Measurements from ENCODE around the gene CDK8. TPM values are rescaled to one million over a fixed set of nuclear protein-coding genes. Genes with fewer than 3 reads are reported as not detected.

CDK8 gene
- total RNA-seq, 2 experiments from 2014 or later, result 16.8 to 22.3 TPM

GRCh38 chr13:26400545-26400944 lies 146.6 kb downstream of the CDK8 start:
- H3K79me2 ChIP-seq (ENCODE audit: insufficient read depth, low read depth, low read length), result no peaks in the 10 kb centered on the region
- H3K4me2 ChIP-seq (ENCODE audit: low read length), result no peak overlapping the region
- H3K4me3 ChIP-seq (ENCODE audit: low read depth, low read length, poor library complexity, severe bottlenecking), result no peak overlapping the region
- BruUV-seq (replicated peaks), result no TSS peak
- no peaks in the 10 kb centered on the region for H3K9me3 ChIP-seq (ENCODE audit: low read length)
- no peak for DNase-seq (ENCODE audit: low spot score)
- no peaks in the 10 kb centered on the region for H3K4me1 ChIP-seq (ENCODE audit: insufficient read depth, low read length, poor library complexity, severe bottlenecking)
- H4K20me1 ChIP-seq (ENCODE audit: insufficient read depth, low read length), result no peaks in the 10 kb centered on the region
- no peaks in the 10 kb centered on the region for H3K9me2 ChIP-seq (ENCODE audit: insufficient read depth, low read length)
- ChIA-PET POLR2A (interaction anchor here (1.1 kb wide), 1 partner anchor 10 kb away, joined by 4 read pairs; no protein-coding TSS in a partner anchor), CTCF (ENCODE audit: unreplicated experiment) (interaction anchor here (0.5 kb wide), 1 partner anchor 8 kb away, joined by 4 read pairs; no protein-coding TSS in a partner anchor)
- intact Hi-C loops (cut with micrococcal nuclease; ENCODE audit: unreplicated experiment), result loop anchor here (10.0 kb wide), 1 partner anchor 216 kb away; no protein-coding TSS in a partner anchor
- TF ChIP-seq EZH2phosphoT487 (IDR thresholded peaks at IDR 0.05; ENCODE audit: borderline replicate concordance, low read depth, low read length) (no peak), CTCF (conservative IDR thresholded peaks at IDR 0.05; ENCODE audit: low read length) (no peak)
- no peak overlapping the region for H2AFZ ChIP-seq (ENCODE audit: low read length)
- no peak overlapping the region for H3K27ac ChIP-seq (ENCODE audit: low read depth, low read length, poor library complexity, severe bottlenecking)
- H3K36me3 ChIP-seq (ENCODE audit: insufficient read depth, low read length), result peaks cover 11% of the 10 kb centered on the region

GRCh38 chr13:26401069-26401468 lies 147.1 kb downstream of the CDK8 start:
- intact Hi-C loops (cut with micrococcal nuclease; ENCODE audit: unreplicated experiment), result loop anchor here (10.0 kb wide), 1 partner anchor 216 kb away; no protein-coding TSS in a partner anchor
- ChIA-PET CTCF (ENCODE audit: unreplicated experiment) (no interaction called here), POLR2A (interaction anchor here (1.1 kb wide), 1 partner anchor 10 kb away, joined by 4 read pairs; no protein-coding TSS in a partner anchor)
- Histone ChIP-seq H2AFZ (ENCODE audit: low read length) (no peak overlapping the region), H3K4me2 (ENCODE audit: low read length) (no peak overlapping the region), H3K9me3 (ENCODE audit: low read length) (no peaks in the 10 kb centered on the region), H3K27ac (ENCODE audit: low read depth, low read length, poor library complexity, severe bottlenecking) (no peak overlapping the region), H3K9me2 (ENCODE audit: insufficient read depth, low read length) (no peaks in the 10 kb centered on the region), H3K79me2 (ENCODE audit: insufficient read depth, low read depth, low read length) (no peaks in the 10 kb centered on the region), H3K4me1 (ENCODE audit: insufficient read depth, low read length, poor library complexity, severe bottlenecking) (no peaks in the 10 kb centered on the region), H3K36me3 (ENCODE audit: insufficient read depth, low read length) (peaks cover 11% of the 10 kb centered on the region), H3K4me3 (ENCODE audit: low read depth, low read length, poor library complexity, severe bottlenecking) (no peak overlapping the region), H4K20me1 (ENCODE audit: insufficient read depth, low read length) (no peaks in the 10 kb centered on the region)
- DNase-seq (ENCODE audit: low spot score), result no peak
- TF ChIP-seq EZH2phosphoT487 (IDR thresholded peaks at IDR 0.05; ENCODE audit: borderline replicate concordance, low read depth, low read length) (no peak), CTCF (conservative IDR thresholded peaks at IDR 0.05; ENCODE audit: low read length) (no peak)
- no TSS peak for BruUV-seq (replicated peaks)

- no TSS peak for BruUV-seq (replicated peaks)
- H2AFZ ChIP-seq (ENCODE audit: low read length), result no peak overlapping the region
- intact Hi-C loops (cut with micrococcal nuclease; ENCODE audit: unreplicated experiment), result loop anchor here (10.0 kb wide), 1 partner anchor 217 kb away; no protein-coding TSS in a partner anchor
- no peaks in the 10 kb centered on the region for H4K20me1 ChIP-seq (ENCODE audit: insufficient read depth, low read length)
- peaks cover 11% of the 10 kb centered on the region for H3K36me3 ChIP-seq (ENCODE audit: insufficient read depth, low read length)
- no peaks in the 10 kb centered on the region for H3K9me2 ChIP-seq (ENCODE audit: insufficient read depth, low read length)
- H3K4me2 ChIP-seq (ENCODE audit: low read length), result no peak overlapping the region
- no peak for DNase-seq (ENCODE audit: low spot score)
- H3K27ac ChIP-seq (ENCODE audit: low read depth, low read length, poor library complexity, severe bottlenecking), result no peak overlapping the region
- H3K4me1 ChIP-seq (ENCODE audit: insufficient read depth, low read length, poor library complexity, severe bottlenecking), result no peaks in the 10 kb centered on the region
- CTCF ChIA-PET (ENCODE audit: unreplicated experiment), result no interaction called here
- no peaks in the 10 kb centered on the region for H3K9me3 ChIP-seq (ENCODE audit: low read length)
- no peak overlapping the region for H3K4me3 ChIP-seq (ENCODE audit: low read depth, low read length, poor library complexity, severe bottlenecking)
- no peaks in the 10 kb centered on the region for H3K79me2 ChIP-seq (ENCODE audit: insufficient read depth, low read depth, low read length)
- TF ChIP-seq CTCF (conservative IDR thresholded peaks at IDR 0.05; ENCODE audit: low read length) (no peak), EZH2phosphoT487 (IDR thresholded peaks at IDR 0.05; ENCODE audit: borderline replicate concordance, low read depth, low read length) (no peak)
- POLR2A ChIA-PET, result interaction anchor here (0.6 kb wide), 1 partner anchor 11 kb away, joined by 3 read pairs; no protein-coding TSS in a partner anchor
These were observed 147.7 kb downstream of the CDK8 start for GRCh38 chr13:26401578-26402021.
